NCI-H2227 treated with DMSO at 0.1 percent for 48 hours (cell line): ENCODE results near the gene PSMD5.

Experiments used
- DNase-seq: peaks from one replicate; lab custom pipeline; 2025; lab: John Stamatoyannopoulos, UW

Gene PSMD5

GRCh38 chr9:120855827-120856670, 13.3 kb upstream of the PSMD5 start:
- DNase-seq, result no peak

GRCh38 chr9:120854596-120855327, 12.0 kb upstream of the PSMD5 start:
- no peak for DNase-seq

- DNase-seq, result no peak
Measured at GRCh38 chr9:120853198-120853597, 10.5 kb upstream of the PSMD5 start.

- no peak for DNase-seq
Measured at GRCh38 chr9:120852240-120853010, 9.7 kb upstream of the PSMD5 start.

GRCh38 chr9:120851449-120851848, 8.7 kb upstream of the PSMD5 start:
- no peak for DNase-seq

- DNase-seq, result no peak
Measured at GRCh38 chr9:120850315-120850714, 7.6 kb upstream of the PSMD5 start.

GRCh38 chr9:120846906-120847305, 4.2 kb upstream of the PSMD5 start:
- DNase-seq, result no peak

GRCh38 chr9:120846251-120846889, 3.6 kb upstream of the PSMD5 start:
- DNase-seq, result no peak

GRCh38 chr9:120845255-120845654, 2.5 kb upstream of the PSMD5 start:
- DNase-seq, result no peak

GRCh38 chr9:120841930-120842684, 615 bp downstream of the PSMD5 start:
- DNase-seq, result no peak

GRCh38 chr9:120839146-120839545, 3.6 kb downstream of the PSMD5 start:
- no peak for DNase-seq

- DNase-seq, result no peak
Measured at GRCh38 chr9:120837921-120838320, 4.8 kb downstream of the PSMD5 start.

GRCh38 chr9:120833325-120833724, 9.4 kb downstream of the PSMD5 start:
- no peak for DNase-seq

- DNase-seq, result no peak
Measured at GRCh38 chr9:120832807-120833206, 9.9 kb downstream of the PSMD5 start.

- no peak for DNase-seq
Measured at GRCh38 chr9:120830865-120831264, 11.9 kb downstream of the PSMD5 start.

GRCh38 chr9:120830151-120830550, 12.6 kb downstream of the PSMD5 start:
- DNase-seq, result no peak

- DNase-seq, result no peak
Measured at GRCh38 chr9:120829650-120830049, 13.1 kb downstream of the PSMD5 start.

GRCh38 chr9:120820095-120820494, 22.6 kb downstream of the PSMD5 start:
- DNase-seq, result no peak

GRCh38 chr9:120818595-120818994, 24.1 kb downstream of the PSMD5 start:
- no peak for DNase-seq

GRCh38 chr9:120815075-120815474, 27.6 kb downstream of the PSMD5 start:
- no peak for DNase-seq

GRCh38 chr9:120808931-120809330, 33.8 kb downstream of the PSMD5 start:
- no peak for DNase-seq
